Mucosa of gallbladder (tissue), 1 donor: ENCODE measurements around the gene KCNH4. TPM values are rescaled to one million over a fixed set of nuclear protein-coding genes. Genes with fewer than 3 reads are reported as not detected.
"Not testable (repeated sequence)": the region's sequence is repeated elsewhere in the genome, so short reads cannot be mapped to it uniquely, and the experiment has no call there.

Experiments used
- DNase-seq: peaks from one replicate; pipeline ENCODE4 v3.0.0-alpha.2; 2020; ENCODE audit warnings: low spot score
- total RNA-seq: library from RNA; stranded (reverse); gene quantifications from one replicate; pipeline ENCODE4 v1.2.1, GENCODE V29; 2021
- donor health status: DM: no; HTN: no; CAD: no.

The KCNH4 gene
- total RNA-seq, 1 donor from 2014 or later, result 0.06 TPM

DNA sequence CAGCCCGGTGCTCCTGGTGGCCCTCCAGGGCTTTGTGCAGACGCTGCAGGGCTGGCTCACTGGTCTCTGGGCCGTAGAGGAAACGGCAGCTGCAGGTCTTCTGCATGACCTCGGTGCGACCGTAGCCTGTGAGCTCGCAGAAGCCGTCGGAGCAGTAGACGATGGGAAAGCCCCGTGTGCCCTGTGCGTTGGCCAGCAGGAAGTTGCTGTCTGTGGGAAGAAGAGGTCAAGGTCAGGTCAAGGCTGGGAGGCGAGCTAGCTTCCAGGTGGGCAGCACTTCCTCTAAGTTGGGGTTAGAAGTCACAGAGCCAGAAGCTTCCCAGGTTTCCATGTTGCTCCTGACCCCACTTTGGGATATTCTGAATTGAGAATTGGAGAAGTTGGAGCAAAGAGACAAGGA lies 2.1 kb downstream of the KCNH4 start:
- DNase-seq, result no peak

DNA sequence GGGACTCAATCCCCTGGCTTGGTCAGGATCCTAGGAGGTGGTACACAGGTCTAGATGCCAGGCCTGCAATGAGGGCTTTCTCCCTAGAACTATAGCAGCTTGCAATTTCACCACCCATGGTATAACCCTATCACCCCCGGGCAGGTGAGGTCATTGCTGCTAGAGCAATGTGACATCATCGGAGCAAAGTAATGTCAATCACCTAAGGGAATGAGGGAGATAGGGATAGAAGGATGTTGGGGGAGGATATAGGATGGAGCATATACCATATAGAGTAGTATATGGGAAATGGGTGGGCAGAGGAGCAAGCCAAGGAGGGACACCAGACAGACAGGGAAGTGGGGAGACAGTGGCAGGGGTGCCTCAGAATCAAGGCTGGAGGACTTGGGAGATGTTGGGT lies 3.3 kb downstream of the KCNH4 start:
- no peak for DNase-seq

DNA sequence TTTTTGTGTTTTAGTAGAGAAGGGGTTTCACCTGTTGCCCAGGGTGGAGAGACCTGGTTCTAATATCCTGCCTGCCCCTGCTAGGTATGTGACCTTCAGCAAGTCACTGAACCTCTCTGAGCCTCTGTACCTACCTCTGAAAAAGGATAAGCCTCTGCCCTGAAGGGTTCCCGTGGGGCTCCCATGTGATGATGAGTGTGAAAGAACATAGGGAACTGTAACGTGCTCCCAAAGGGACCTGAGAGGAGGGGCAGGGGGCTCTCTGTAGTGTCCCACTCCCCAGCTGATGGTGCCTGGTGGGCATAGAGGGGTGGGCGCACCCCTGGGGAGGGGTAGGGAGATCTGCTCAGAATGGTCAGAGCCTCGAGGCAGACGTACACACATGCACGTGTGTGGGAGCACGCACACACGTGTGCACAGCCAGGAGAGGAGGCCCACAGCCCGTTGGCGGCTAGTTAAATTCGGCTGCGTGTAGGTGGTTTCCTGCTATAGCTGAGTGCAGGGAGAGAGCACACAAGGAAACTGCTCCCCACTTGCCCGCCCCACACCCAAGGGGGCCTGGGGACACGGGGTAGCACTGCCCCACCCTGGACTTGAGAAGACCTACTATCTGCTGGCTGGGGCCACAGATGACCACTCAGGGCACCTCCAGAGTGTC lies 6.7 kb downstream of the KCNH4 start:
- no peak for DNase-seq

DNA sequence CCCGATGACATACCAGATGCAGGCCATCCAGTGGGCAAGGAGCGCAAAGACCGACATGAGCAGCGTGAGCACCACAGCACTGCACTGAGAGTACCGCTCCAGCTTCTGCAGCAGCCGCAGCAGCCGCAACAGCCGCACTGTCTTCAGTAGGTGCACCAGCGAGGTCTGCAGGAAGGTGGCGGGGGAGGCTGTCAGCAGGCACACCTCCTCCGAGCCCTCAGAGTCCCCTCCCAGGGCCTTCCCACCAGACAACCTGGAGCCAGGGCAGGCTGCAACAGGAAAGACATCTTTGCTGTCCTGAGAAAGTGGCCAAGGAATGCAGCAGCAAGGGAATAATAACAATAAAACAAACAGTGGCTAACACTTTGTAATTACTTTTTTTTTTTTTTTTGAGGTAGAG lies 9.1 kb downstream of the KCNH4 start:
- DNase-seq, result no peak

DNA sequence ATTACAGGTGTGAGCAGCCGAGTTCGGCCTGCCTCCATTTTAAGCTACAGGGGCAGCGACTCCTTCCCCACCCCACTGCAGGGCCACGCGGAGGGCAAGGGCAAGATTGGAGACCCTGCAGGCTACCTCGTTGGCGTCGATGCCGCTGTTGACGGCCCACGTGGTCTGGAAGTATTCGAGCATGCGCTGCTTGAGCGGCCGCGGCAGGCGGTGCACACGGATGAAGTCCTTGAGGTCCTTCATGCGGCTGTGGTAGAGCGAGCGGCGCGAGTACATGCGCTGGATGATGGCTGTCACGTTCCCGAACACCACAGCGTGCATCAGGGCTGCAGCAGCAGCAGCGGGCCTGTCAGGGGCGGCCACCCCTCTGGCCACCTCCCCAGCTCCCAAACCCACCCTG lies 11.6 kb downstream of the KCNH4 start:
- DNase-seq, result no peak

DNA sequence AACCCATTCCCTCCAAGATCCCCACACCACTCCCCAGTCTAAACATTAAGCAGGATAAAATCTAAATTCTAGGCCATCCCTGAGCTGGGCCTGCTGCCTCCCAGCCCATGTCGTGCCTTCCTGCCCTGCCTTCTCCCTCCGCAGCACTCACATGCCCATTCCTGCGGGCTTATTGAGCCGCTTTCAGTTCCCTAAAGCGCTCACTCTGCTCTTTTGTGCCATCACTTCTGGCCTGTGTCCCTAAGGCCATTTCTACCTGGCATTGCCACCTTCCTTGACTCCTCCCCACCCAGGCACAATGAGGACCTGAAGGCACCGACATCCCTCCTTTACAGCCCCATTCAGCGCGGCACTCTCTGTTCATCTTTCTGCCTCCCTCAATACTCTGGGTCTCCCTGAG lies 13.1 kb downstream of the KCNH4 start:
- no peak for DNase-seq

DNA sequence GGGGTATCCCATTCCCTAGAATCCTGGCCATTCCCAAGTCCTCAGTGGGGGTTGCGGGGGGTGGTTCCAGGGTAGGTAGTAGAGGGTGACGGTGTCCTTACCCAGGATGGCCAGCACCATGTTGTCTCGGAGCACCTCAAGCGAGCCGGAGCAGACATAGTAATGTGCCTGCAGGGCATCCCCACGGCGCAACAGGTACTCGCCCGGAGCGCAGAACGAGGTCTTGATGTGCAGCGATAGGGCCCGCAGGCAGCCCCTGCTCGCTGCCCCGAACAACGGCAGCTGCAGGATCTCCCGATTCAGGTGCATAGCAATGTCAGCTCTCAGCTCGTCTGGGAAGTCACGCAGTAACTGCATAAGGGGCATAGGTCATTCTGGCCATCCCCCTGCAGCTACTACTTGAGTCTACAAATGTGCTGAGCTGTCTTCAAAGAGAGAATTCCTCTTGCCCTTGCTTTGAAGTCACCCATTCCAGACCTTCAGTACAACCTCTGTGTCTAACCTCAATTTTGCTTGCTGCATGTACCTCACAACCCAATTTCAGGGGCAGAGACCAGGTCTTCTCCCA lies 14.7 kb downstream of the KCNH4 start:
- no peak for DNase-seq

DNA sequence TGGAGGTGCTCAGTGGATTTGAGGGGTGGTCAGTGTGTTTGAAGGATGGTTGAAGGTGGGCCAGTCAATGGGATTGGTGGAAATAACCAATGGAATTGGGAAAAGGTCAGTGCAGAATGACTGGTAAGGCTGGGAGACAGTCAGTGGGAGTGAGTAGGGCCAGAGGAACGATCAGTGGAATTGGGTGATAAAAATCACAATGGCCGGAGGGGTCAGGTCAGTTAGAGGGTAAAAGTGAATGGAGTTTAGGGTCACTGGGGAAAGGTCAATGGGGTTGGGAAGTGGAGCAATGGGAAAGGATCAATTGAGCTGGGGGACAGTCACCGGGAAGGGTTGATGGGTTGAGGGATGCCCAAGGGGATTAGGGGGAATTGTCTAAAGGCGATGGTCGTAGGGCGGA lies 15.2 kb downstream of the KCNH4 start:
- no peak for DNase-seq

DNA sequence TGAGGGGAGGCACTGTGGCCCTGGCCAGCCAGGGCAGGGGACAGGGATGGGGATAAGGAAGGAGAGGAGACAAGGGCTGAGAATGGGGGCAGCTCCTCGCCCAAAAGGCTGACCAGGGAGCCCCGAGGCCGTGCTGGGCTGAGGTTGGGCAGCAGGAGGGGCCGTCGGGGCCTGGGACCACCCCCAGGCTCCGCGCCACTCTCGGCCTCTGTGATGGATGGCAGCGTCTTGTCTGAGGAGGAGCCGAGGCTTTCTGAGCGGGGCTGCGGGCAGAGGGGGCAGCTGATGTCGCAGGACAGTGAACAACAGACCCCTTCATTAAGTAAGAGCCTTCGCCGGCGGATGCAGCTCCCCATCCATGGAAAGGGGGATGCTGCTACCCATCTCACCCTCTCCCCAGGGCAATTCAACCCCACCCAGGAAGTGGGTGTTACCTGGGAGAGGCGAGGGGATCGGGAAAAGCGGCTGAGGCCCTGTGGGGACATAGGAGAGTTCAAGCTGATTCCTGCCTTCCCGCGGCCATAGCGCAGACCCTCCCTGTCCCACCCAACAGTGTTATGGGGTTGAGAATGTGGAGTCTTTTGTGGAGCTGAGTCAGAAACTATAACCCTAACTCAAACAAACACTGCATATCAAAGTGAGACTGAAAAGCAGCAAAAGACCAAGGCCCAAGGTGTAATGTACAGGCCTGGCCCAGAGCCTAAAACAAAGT lies 17.1 kb downstream of the KCNH4 start:
- no peak for DNase-seq

DNA sequence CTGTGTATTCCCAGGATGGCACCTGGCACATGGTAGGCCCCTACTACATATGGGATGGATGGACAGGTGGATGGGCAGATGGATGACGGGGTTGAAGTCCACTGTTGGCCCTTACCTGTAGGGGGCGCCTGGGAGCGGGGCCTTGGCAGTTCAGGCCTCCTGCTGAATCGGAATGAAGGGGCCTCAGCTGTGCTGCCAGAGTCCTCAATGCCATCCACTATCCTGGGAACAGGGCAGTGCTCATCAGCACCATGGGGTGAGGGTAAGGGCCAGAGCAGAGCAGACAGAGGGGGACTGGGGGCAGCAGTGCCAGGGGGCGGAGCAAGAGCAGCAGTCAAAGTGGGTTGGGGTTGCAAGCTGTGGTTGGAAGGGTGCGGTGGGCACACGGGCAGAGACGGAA lies 17.8 kb downstream of the KCNH4 start:
- DNase-seq, result no peak

DNA sequence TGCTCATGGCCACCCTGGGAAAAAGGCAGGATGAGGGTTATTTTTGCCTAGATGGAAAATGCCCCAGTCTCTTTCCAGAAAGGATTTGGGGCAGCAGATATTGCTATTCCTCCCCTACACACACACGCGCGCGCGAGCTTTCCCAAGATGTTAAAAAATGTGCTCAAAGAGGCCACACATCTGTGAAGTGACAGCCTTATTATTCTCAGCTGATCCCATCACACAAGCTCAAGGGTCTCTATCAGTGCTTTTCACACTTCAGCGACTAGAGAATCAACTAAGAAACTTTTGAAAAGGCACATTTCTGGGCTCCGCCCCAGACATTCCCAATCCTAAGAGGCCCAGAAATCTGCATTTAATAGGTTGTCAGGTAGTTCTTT lies 20.4 kb downstream of the KCNH4 start:
- no peak for DNase-seq

DNA sequence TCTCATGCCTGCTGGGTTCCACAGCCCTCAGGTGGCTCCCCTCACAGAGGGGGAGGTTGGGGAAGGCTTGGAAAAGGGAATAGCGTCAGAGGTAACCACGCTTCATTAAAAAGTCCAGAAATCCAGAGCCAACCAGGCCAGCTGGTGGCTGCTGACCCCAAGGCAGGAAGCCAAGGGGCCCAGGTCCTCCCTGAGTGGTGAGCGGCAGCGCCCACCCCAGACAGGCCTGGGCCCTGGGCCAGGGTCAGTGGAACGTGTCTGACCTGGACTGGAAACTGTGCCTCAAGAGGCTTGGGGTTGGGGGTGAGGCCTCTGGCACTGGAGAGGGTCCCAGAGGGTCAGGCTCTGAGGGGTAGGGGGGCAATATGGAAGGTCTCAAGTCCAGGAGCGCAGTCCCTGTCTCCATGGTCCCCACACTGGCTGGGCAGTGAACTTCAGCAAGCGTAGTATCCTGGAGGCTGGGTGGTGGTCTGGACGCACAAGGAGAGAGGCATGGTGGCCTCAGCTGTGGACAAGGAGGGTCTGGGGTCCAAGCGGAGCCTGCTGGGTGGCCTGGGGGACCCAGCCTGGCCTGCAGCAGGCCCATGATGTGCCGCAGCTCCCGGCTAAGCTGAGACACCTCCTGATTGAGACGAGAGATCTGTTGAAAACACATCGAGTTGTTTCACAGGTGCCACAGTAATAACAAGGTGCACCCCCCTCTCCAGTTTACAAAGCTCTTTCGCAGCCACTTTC lies 21.0 kb downstream of the KCNH4 start:
- DNase-seq, result no peak

DNA sequence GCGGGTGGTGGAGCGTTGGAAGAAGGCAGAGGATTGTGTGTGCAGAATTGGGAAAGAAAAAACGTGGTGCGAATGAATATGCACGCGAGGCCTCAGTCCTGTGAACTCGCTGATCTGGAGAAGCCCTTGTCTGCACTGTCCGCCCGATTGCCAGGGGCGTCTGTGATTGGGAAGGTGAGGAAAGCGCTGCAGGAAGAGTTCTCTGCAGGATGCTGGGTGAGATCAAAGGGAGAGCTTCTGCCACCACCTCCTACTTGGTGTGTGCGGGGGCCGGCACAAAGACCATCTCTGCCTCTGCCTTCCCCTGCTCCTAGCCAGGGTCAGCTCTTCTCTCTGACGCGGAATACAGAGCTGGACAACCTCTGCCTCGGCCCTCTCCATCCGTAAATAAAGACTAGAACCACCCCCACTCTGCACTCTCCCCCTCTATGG lies 25.3 kb downstream of the KCNH4 start:
- no peak for DNase-seq

DNA sequence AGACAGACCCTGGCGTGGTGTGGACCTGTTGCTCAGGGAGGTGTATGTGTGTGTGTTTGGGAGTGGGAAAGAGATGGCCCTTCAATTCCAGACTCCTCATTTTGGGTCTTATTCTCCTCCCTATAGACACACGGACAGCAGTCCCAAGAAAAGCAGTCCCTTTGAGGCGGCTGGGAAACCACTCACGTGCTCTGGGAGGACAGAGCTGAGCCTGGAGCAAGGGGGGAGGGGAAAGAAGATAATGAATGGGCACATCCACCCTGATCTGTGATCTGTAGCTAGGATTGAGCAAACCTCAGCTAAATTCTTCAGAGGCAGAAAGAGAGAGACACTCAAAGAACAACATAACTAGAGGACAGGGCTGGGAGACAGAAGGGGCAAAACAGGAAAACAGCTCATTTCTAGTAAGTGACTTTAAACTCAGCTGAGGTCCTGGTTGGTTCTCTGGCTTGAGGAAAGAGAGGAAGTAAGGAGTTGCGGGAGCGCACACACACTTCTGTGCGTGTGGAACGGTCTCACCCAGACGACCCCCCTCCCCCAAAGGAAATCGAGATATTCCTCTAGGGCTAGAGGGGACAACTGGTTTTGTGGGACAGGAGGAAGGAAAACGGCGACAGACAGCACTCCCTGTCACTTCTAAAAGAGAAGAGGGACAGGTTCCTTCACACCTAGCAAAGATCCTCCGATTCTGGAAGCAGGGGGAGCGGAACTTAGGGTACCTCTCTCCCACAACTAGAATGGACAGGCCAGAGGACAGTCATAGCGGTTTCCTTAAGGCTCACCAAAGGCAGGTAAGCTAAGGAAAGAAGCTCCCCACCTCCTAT lies 26.8 kb downstream of the KCNH4 start:
- DNase-seq, result no peak

DNA sequence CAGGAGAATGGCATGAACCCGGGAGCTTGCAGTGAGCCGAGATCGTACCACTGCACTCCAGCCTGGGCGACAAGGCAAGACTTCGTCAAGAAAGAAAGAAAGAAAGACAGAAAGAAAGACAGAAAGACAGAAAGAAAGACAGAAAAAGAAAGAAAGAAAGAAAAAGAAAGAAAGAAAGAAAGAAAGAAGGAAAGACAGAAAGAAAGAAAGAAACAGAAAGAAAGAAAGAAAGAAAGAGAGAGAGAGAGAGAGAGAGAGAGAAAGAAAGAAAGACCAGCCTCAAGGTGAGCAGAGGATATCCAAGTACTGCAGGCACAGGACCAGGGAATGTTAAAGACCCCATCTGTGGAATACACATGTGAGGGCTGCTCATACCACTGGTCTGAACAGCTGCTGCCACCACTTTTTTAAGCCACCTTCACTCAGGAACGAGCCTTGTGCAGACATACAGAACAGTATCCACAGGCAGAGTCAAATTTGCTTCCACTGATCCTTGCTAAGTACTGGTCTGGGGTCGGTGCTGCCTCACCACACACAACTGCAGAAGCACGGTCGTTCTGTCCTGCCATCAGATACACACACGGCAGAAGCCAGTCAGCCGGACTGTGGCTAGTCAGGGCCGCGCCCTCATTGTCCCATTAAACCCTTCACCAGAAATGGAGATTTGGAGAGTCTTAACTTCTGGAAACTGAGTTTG lies 33.9 kb downstream of the KCNH4 start:
- DNase-seq, result no peak

DNA sequence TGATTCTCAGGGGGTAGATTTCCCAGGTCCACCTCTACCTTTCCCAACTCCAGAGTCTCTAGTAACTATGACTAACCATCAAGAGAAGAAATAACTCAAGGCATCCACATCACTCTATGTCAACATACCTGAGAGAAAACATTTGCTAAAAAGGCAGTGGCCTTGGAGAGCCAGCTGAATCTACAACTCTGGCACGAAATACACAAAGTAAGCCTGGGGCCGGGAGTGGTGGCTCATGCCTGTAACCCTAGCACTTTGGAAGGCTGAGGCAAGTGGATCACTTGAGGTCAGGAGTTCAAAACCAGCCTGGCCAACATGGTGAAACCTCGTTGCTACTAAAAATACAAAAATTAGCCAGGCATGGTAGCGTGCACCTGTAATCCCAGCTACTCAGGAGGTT lies 37.8 kb downstream of the KCNH4 start:
- DNase-seq, result not testable (repeated sequence)

DNA sequence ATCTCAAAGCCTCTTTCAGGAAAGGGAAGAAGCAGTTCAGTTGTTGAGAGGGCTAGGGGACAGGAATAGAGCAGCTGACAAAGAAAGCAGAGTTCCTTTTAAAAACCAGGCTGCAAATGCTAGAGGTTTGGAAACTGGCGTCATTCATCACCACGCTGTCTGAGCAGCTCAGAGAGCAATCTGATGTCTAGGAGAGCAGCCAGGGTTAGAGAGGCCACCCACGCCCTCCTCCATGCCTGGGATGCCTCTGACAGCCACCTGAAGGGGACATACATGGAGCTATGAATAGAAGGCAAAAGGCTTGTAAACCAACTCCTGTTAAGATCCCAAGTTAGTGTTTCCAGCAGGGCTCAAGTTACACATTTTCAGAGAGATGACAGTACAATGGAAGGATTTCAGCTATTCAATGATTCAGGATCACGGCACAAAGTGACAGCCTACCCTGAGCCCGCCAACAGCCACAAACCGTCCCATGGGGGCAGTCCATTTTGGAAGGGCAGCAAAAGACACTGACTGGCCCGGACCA lies 38.5 kb downstream of the KCNH4 start:
- DNase-seq, result no peak

DNA sequence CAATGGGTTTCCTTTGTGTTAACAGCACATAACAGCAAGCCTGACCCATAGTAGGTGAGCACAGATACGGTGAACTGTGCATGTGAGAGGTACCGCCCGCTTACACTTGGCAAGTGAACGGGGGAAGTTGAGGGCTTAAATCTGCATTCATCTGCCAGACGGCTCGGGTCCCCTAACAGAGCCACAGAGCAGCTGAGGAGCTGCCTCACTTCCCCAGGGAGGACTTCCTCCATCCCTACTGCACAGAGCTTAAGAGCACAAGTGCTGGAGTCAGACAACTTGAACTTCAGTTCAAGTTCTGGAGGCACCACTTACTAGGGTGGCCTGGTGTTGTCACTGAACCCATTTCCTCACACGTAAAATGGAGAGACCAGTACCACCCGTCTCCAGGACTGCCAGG lies 39.6 kb downstream of the KCNH4 start:
- DNase-seq, result no peak

DNA sequence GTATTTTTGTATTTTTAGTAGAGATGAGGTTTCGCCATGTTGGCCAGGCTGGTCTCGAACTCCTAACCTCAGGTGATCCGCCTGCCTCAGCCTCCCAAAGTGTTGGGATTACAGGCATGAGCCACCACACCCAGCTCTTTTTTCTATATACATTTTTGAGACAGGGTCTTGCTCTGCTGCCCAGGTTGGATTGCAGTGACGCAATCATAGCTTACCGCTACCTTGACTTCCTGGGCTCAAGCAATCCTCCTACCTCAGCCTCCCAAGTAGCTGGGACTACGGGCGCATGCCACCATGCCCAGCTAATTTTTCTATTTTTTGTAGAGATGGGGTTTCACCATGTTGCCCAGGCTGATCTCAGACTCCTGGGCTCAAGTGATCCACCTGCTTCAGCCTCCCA lies 40.3 kb downstream of the KCNH4 start:
- DNase-seq, result not testable (repeated sequence)

DNA sequence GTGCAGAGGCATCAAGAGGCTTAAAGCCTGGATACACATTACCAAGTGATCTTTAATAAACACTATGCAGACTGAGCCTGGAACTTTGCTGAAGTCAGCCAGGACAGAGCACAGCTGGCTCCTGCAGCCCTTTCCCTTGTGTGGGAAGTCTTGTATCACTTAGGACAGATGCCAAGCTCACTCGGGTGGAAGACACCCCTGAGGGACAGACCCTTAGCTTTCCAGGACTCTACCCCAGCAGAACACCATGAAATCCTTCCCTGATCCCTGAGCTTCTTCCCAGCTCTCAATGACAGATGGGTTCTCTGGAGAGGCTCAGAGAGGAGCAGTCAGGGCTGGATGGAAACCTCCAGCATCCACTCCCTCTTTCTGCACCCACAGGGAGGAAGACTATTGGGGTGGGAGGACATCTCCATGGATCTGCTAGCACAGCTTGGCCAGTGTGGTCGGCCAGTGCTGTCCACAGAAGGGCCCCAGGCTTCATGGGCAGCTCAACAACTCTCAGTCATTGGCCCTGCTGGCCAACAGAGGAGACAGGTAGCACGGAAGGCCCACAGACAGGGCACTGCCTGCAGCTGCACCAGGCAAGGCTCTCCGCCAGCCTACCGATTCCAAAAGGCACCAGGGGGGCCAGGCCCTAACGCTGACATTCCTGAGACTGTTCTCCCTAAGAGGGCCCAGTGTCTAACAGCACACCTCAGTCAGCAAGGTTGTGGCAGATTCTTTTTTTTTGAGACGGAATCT lies 42.0 kb downstream of the KCNH4 start:
- DNase-seq, result no peak
